Superior temporal gyrus (tissue), 1 donor: Measurements from ENCODE around the gene NUTM2G.
"Not testable (repeated sequence)": the region's sequence is repeated elsewhere in the genome, so short reads cannot be mapped to it uniquely, and the experiment has no call there.

Experiments used
- DNase-seq: peaks from one replicate; pipeline ENCODE4 v3.0.0-alpha.2; 2016; ENCODE audit errors: extremely low spot score

The NUTM2G gene

DNA sequence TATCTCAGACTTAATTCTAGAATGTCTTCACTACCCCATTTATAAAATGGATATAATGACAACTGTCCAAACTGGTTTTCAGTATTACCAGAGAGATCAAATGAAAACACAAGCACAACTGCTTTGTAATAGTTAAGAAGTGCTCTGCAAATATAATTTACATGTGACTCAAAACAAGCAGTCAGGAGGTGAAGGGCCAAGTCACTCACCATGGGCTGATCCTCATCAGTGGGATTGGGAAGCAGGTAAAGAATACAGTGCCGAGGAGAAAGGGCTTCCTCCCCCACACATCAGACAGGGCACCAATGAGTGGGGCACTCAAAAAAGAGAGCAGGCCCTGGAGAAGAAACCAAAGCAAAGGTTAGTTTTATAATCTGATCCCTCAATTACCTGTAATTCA, 20.7 kb downstream of the NUTM2G start:
- DNase-seq = not testable (repeated sequence)

- not testable (repeated sequence) for DNase-seq
These were observed 21.9 kb downstream of the NUTM2G start for GRCh38 chr9:96950539-96950938.

DNA sequence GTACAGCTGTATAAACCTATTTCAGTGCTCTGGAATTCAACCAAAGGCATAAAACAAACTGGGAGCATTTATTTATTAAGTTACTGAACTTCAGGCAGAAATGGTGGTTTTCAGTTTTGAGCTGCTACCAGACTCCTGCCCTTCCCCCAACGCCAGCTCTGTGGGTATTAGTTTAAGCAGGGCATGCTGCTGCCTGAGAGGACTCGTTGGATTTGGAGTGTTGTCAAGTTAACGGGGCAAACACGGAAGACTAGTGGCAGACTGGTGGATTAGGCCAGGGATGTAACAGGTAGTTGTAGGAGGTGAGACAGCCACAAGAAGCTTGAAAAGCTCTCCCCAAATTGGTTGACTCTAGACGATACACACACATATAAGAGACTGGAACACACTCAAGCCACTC, 38.9 kb downstream of the NUTM2G start:
- not testable (repeated sequence) for DNase-seq

- DNase-seq = not testable (repeated sequence)
These were observed 43.9 kb downstream of the NUTM2G start for GRCh38 chr9:96972552-96972951.

- not testable (repeated sequence) for DNase-seq
These were observed 45.4 kb downstream of the NUTM2G start for GRCh38 chr9:96974037-96974436.

GRCh38 chr9:96983496-96984122, 55.0 kb downstream of the NUTM2G start:
- not testable (repeated sequence) for DNase-seq

- DNase-seq = not testable (repeated sequence)
These were observed 55.5 kb downstream of the NUTM2G start for GRCh38 chr9:96984139-96984538.

- DNase-seq = not testable (repeated sequence)
These were observed 56.2 kb downstream of the NUTM2G start for GRCh38 chr9:96984887-96985286.
